ENCODE results near the gene NCOR1. TPM values are rescaled to one million over a fixed set of nuclear protein-coding genes. Genes with fewer than 3 reads are reported as not detected.
"Not testable (repeated sequence)": the region's sequence is repeated elsewhere in the genome, so short reads cannot be mapped to it uniquely, and the experiment has no call there.

The NCOR1 gene
- total and polyA plus RNA-seq, 2 experiments from 2014 or later: 109 to 119 TPM

GRCh38 chr17:16187642-16188041 lies 27.7 kb downstream of the NCOR1 start:
- Histone ChIP-seq H3K4me3 (no peak overlapping the region), H3K9me3 (ENCODE audit: low read depth) (no peaks in the 10 kb centered on the region), H3K36me3 (peaks cover 4% of the 10 kb centered on the region), H3K27me3 (no peaks in the 10 kb centered on the region), H3K4me1 (ENCODE audit: low read depth) (no peaks in the 10 kb centered on the region), H3K27ac (no peak overlapping the region)
- TF ChIP-seq CTCF (IDR thresholded peaks at IDR 0.05; ENCODE audit: low read depth, low read length): no peak
- no peak for DNase-seq (ENCODE audit: low read depth in 1 of 2, low spot score in 1 of 2)

GRCh38 chr17:16181581-16181980 lies 33.8 kb downstream of the NCOR1 start:
- Histone ChIP-seq H3K9me3 (ENCODE audit: low read depth) (no peaks in the 10 kb centered on the region), H3K4me1 (ENCODE audit: low read depth) (no peaks in the 10 kb centered on the region), H3K27me3 (no peaks in the 10 kb centered on the region), H3K27ac (no peak overlapping the region), H3K4me3 (no peak overlapping the region), H3K36me3 (peaks cover 4% of the 10 kb centered on the region)
- TF ChIP-seq CTCF (IDR thresholded peaks at IDR 0.05; ENCODE audit: low read depth, low read length): no peak
- no peak for DNase-seq (ENCODE audit: low read depth in 1 of 2, low spot score in 1 of 2)

- no peaks in the 10 kb centered on the region for H3K36me3 ChIP-seq
- H3K9me3 ChIP-seq (ENCODE audit: low read depth): no peaks in the 10 kb centered on the region
- no peaks in the 10 kb centered on the region for H3K4me1 ChIP-seq (ENCODE audit: low read depth)
- no peak overlapping the region for H3K27ac ChIP-seq
- H3K27me3 ChIP-seq: no peaks in the 10 kb centered on the region
- no peak overlapping the region for H3K4me3 ChIP-seq
- no peak for TF ChIP-seq CTCF (IDR thresholded peaks at IDR 0.05; ENCODE audit: low read depth, low read length)
- no peak for DNase-seq (ENCODE audit: low read depth in 1 of 2, low spot score in 1 of 2)
Observed at GRCh38 chr17:16178836-16179235, 36.5 kb downstream of the NCOR1 start.

GRCh38 chr17:16171613-16172012 lies 43.7 kb downstream of the NCOR1 start:
- Histone ChIP-seq H3K36me3 (peaks cover 15% of the 10 kb centered on the region), H3K27me3 (no peaks in the 10 kb centered on the region), H3K4me1 (ENCODE audit: low read depth) (no peaks in the 10 kb centered on the region), H3K27ac (no peak overlapping the region), H3K9me3 (ENCODE audit: low read depth) (no peaks in the 10 kb centered on the region), H3K4me3 (no peak overlapping the region)
- TF ChIP-seq CTCF (IDR thresholded peaks at IDR 0.05; ENCODE audit: low read depth, low read length): no peak
- DNase-seq (ENCODE audit: low read depth in 1 of 2, low spot score in 1 of 2): no peak

- H3K4me1 ChIP-seq (ENCODE audit: low read depth); H3K4me3 ChIP-seq; H3K27me3 ChIP-seq; DNase-seq (ENCODE audit: low read depth in 1 of 2, low spot score in 1 of 2); H3K9me3 ChIP-seq (ENCODE audit: low read depth); H3K27ac ChIP-seq: not testable (repeated sequence)
- peaks cover 13% of the 10 kb centered on the region for H3K36me3 ChIP-seq
Observed at GRCh38 chr17:16166766-16167165, 48.6 kb downstream of the NCOR1 start.

- no peak overlapping the region for H3K4me3 ChIP-seq
- peaks cover 17% of the 10 kb centered on the region for H3K36me3 ChIP-seq
- H3K4me1 ChIP-seq (ENCODE audit: low read depth): no peaks in the 10 kb centered on the region
- peak in 1 of 2 donors; percentile 2 for DNase-seq (ENCODE audit: low read depth in 1 of 2, low spot score in 1 of 2)
- H3K27me3 ChIP-seq: no peaks in the 10 kb centered on the region
- no peaks in the 10 kb centered on the region for H3K9me3 ChIP-seq (ENCODE audit: low read depth)
- TF ChIP-seq CTCF (IDR thresholded peaks at IDR 0.05; ENCODE audit: low read depth, low read length): no peak
- no peak overlapping the region for H3K27ac ChIP-seq
Observed at GRCh38 chr17:16158714-16159113, 56.6 kb downstream of the NCOR1 start.
